K562 (cell line): ENCODE measurements around the gene B3GALT4. TPM values are rescaled to one million over a fixed set of nuclear protein-coding genes. Genes with fewer than 3 reads are reported as not detected.

ENCODE experiments used
- BCOR ChIP-seq: fragments of 450-650 bp; IDR thresholded peaks from 2 replicates; pipeline ENCODE4 v1.6.1; 2016
- CEBPZ ChIP-seq: fragments of 150-350 bp; IDR thresholded peaks from 2 replicates; pipeline ENCODE4 v1.6.1; 2014; ENCODE audit warnings: low read depth, mild to moderate bottlenecking, low read length, borderline replicate concordance
- CREB5 ChIP-seq: fragments of 250-450 bp; sonication (Bioruptor Pico); IDR thresholded peaks from 2 replicates; pipeline ENCODE4 v1.5.0; 2020; ENCODE audit warnings: mild to moderate bottlenecking
- DMBX1 ChIP-seq: fragments of 250-450 bp; sonication (Bioruptor Pico); IDR thresholded peaks from 2 replicates; pipeline ENCODE4 v1.8.0; 2022; ENCODE audit warnings: inconsistent platforms, mild to moderate bottlenecking, moderate library complexity, borderline replicate concordance
- DNMT1 ChIP-seq: fragments of 450-650 bp; IDR thresholded peaks from 2 replicates; pipeline ENCODE4 v1.6.1; 2016; ENCODE audit warnings: antibody characterized with exemption, mild to moderate bottlenecking
- ETS1 ChIP-seq: conservative IDR thresholded peaks from 2 replicates; pipeline ENCODE4 v1.6.1; 2011; ENCODE audit warnings: low read depth, mild to moderate bottlenecking, low read length; ENCODE audit not compliant: control insufficient read depth
- FIP1L1 ChIP-seq: fragments of 200-400 bp; formaldehyde crosslinking; IDR thresholded peaks from 2 replicates; pipeline ENCODE4 v1.6.1; 2018; ENCODE audit warnings: mild to moderate bottlenecking, low read depth, low read length; ENCODE audit not compliant: poor library complexity, severe bottlenecking
- MTA3 ChIP-seq: fragments of 450-650 bp; formaldehyde crosslinking; IDR thresholded peaks from 2 replicates; pipeline ENCODE4 v1.6.1; 2017; ENCODE audit warnings: mild to moderate bottlenecking, borderline replicate concordance
- NFE2 ChIP-seq: IDR thresholded peaks from 2 replicates; pipeline ENCODE4 v1.6.1; 2014; ENCODE audit warnings: antibody characterized with exemption, low read depth
- NUFIP1 ChIP-seq: fragments of 450-650 bp; IDR thresholded peaks from 2 replicates; pipeline ENCODE4 v1.6.1; 2018; ENCODE audit not compliant: partially characterized antibody
- OTX1 ChIP-seq: fragments of 450-650 bp; formaldehyde crosslinking; IDR thresholded peaks from 2 replicates; pipeline ENCODE4 v1.4.0; 2022; ENCODE audit warnings: mild to moderate bottlenecking
- PCBP2 ChIP-seq: fragments of 200-400 bp; formaldehyde crosslinking; IDR thresholded peaks from 2 replicates; pipeline ENCODE4 v1.6.1; 2018; ENCODE audit warnings: low read length, low read depth, mild to moderate bottlenecking, moderate library complexity; ENCODE audit not compliant: poor library complexity, severe bottlenecking
- PHB ChIP-seq: fragments of 250-450 bp; sonication (Bioruptor Pico); IDR thresholded peaks from 2 replicates; pipeline ENCODE4 v1.5.0; 2021
- RBFOX2 ChIP-seq: fragments of 200-400 bp; formaldehyde crosslinking; IDR thresholded peaks from 2 replicates; pipeline ENCODE4 v1.6.1; 2017; ENCODE audit warnings: low read depth, mild to moderate bottlenecking, low read length, moderate library complexity
- TRIM25 ChIP-seq: fragments of 450-650 bp; IDR thresholded peaks from 2 replicates; pipeline ENCODE4 v1.7.0; 2016; ENCODE audit warnings: borderline replicate concordance
- ZBED1 ChIP-seq: IDR thresholded peaks from 2 replicates; pipeline ENCODE4 v1.6.1; 2014
- ZFP91 ChIP-seq: sonication (generic); formaldehyde crosslinking; IDR thresholded peaks from 2 replicates; pipeline ENCODE4 v1.8.0; 2022; ENCODE audit warnings: mild to moderate bottlenecking, missing genetic modification reagents
- ZNF263 ChIP-seq: sonication (generic); formaldehyde crosslinking; IDR thresholded peaks from 2 replicates; pipeline ENCODE4 v1.8.0; 2022; ENCODE audit warnings: mild to moderate bottlenecking, missing genetic modification reagents, borderline replicate concordance
- polyA plus RNA-seq, 8 experiments: library from polyadenylated mRNA; depleted of rRNA in 4 of 8; stranded (reverse) in 5 of 8; unstranded in 3 of 8; fragments of >200 nt; fragmentation: Nextera tagmentation in 2 of 8; fragmentation: Illumina TruSeq in 1 of 8; extraction: Ambion mirVana in 2 of 8; extraction: Trizol in 1 of 8; gene quantifications; 2 replicates each; pipeline versions ENCODE4 v1.2.1 to v1.2.3, GENCODE V29; 2011 to 2014; ENCODE audit warnings: inconsistent platforms in 1 of 8, missing spikeins in 1 of 8
- total RNA-seq, 7 experiments: library from RNA; depleted of rRNA in 6 of 7; stranded (reverse); fragments of >200 nt in 6 of 7; fragmentation: Illumina TruSeq in 2 of 7; extraction: Trizol in 2 of 7; gene quantifications; 2 replicates each; pipeline versions ENCODE4 v1.2.1 to v1.2.3, GENCODE V29; 2011 to 2021; ENCODE audit warnings: low replicate concordance in 1 of 7

B3GALT4 gene
- total and polyA plus RNA-seq, 9 of the 15 experiments (the other 6 are each of a cell fraction or from before 2014, with no cell fraction given), result 0.11 to 1.3 (median 0.53) TPM; not detected in 1

- TF ChIP-seq CREB5 (CRISPR knock-in tag), result no peak
- peak; percentile 42; the same call in 1 of the 2 replicates for TF ChIP-seq DNMT1
- peak; percentile 82 for TF ChIP-seq BCOR
- TF ChIP-seq ZNF263 (CRISPR knock-in tag), result no peak
- no peak for TF ChIP-seq PHB (CRISPR knock-in tag)
- no peak for TF ChIP-seq FIP1L1
- TF ChIP-seq ZFP91 (CRISPR knock-in tag), result peak; percentile 94
- peak; percentile 62 for TF ChIP-seq RBFOX2
- no peak; the same call in 1 of the 2 replicates for TF ChIP-seq ETS1
- no peak for TF ChIP-seq NUFIP1
- TF ChIP-seq MTA3, result peak; percentile 66
- no peak for TF ChIP-seq ZBED1
- no peak for TF ChIP-seq DMBX1
- no peak for TF ChIP-seq CEBPZ
- TF ChIP-seq TRIM25, result peak; percentile 99
- TF ChIP-seq OTX1 (CRISPR knock-in tag), result no peak
- TF ChIP-seq PCBP2, result no peak
- TF ChIP-seq NFE2, result peak; percentile 23; the same call in 1 of the 2 replicates
Observed at GRCh38 chr6:33317669-33318425, 40.9 kb downstream of the B3GALT4 start, which contains the start of gene ZBTB22 (continued).
